GM12872 (cell line): ENCODE data around the gene TESPA1.

Source experiments
- CTCF ChIP-seq: IDR thresholded peaks from 3 replicates; pipeline ENCODE4 v1.5.1; 2011; ENCODE audit warnings: low read depth, mild to moderate bottlenecking, low read length, moderate library complexity; ENCODE audit not compliant: insufficient read depth

Gene TESPA1

GRCh38 chr12:54968181-54968730, 16.3 kb downstream of the TESPA1 start:
- no peak for TF ChIP-seq CTCF

GRCh38 chr12:54967461-54967860, 17.1 kb downstream of the TESPA1 start:
- TF ChIP-seq CTCF, result no peak

GRCh38 chr12:54961190-54961589, 23.4 kb downstream of the TESPA1 start:
- TF ChIP-seq CTCF, result no peak

GRCh38 chr12:54959291-54960018, 25.1 kb downstream of the TESPA1 start:
- no peak for TF ChIP-seq CTCF

- TF ChIP-seq CTCF, result peak; percentile 56
These were observed 26.4 kb downstream of the TESPA1 start for GRCh38 chr12:54958048-54958658.

GRCh38 chr12:54956818-54957641, 27.5 kb downstream of the TESPA1 start:
- no peak for TF ChIP-seq CTCF

- no peak for TF ChIP-seq CTCF
These were observed 28.2 kb downstream of the TESPA1 start for GRCh38 chr12:54956322-54956721.
